ENCODE measurements around the gene MICAL2. TPM values are rescaled to one million over a fixed set of nuclear protein-coding genes. Genes with fewer than 3 reads are reported as not detected.

Gene MICAL2
- polyA plus RNA-seq, 2 of the 4 experiments (the other 2 are of a cell fraction): 39.8 to 42.1 TPM

- H3K4me1 ChIP-seq: peaks cover 74% of the 10 kb centered on the region
- WGBS (ENCODE audit: missing lambda C conversion rate): 88% methylated on average over 6 of the region's 6 CpGs
- no peak for FAIRE-seq
- peak; percentile 58 to 83; a peak in 4 of 6 replicates for ATAC-seq
- H3K4me2 ChIP-seq: no peak overlapping the region
- POLR2A ChIA-PET: interaction anchor here (1.9 kb wide), 1 partner anchor 13 kb away, joined by 4 read pairs; no protein-coding TSS in a partner anchor
- CTCF ChIA-PET: interaction anchor here (0.6 to 3.8 kb wide), 18 partner anchors 10 to 162 kb away, joined by 3 to 19 read pairs (median 6); no protein-coding TSS in a partner anchor
- no peak for TF ChIP-seq HDAC2 (IDR thresholded peaks at IDR 0.05)
- peak in 1 of 2 experiments; percentile 54; a peak in 2 of 5 replicates for TF ChIP-seq RAD21 (conservative IDR thresholded peaks at IDR 0.05 in 1 of 2, IDR thresholded peaks at IDR 0.05 in 1 of 2)
- peak; percentile 35 for TF ChIP-seq CTCF (IDR thresholded peaks at IDR 0.05)
- TF ChIP-seq HOXB5 (CRISPR knock-in tag; IDR thresholded peaks at IDR 0.05): no peak
- TF ChIP-seq SMC3 (IDR thresholded peaks at IDR 0.05): peak; percentile 34; the same call in 1 of the 3 replicates
- no peaks in the 10 kb centered on the region for H3K9me3 ChIP-seq
- H3K4me3 ChIP-seq: no peak overlapping the region
- peak; percentile 48 to 50 for DNase-seq (ENCODE audit: low read depth in 1 of 2, low spot score in 1 of 2)
- peak overlapping the region in 1 of 2 experiments; percentile 51; a peak in 3 of 6 replicates for H3K27ac ChIP-seq
Measured at GRCh38 chr11:12122083-12122482, 11.7 kb downstream of the MICAL2 start.

GRCh38 chr11:12123273-12123672, 12.9 kb downstream of the MICAL2 start:
- 0 out of 3 replicates have a peak overlapping the region, but pooled peaks have one; percentile 1 for H3K4me2 ChIP-seq
- TF ChIP-seq ZNF302 (CRISPR knock-in tag; IDR thresholded peaks at IDR 0.05) (no peak), ZC3H11A (IDR thresholded peaks at IDR 0.05) (no peak), HOXA7 (CRISPR knock-in tag; IDR thresholded peaks at IDR 0.05) (no peak), HOXB13 (CRISPR knock-in tag; IDR thresholded peaks at IDR 0.05; ENCODE audit: low read depth) (no peak), MYC (IDR thresholded peaks at IDR 0.05; ENCODE audit: borderline replicate concordance, low read length) (no peak), NR3C1 (IDR thresholded peaks at IDR 0.05) (no peak), TFCP2L1 (CRISPR knock-in tag; IDR thresholded peaks at IDR 0.05) (no peak), FOXS1 (CRISPR knock-in tag; IDR thresholded peaks at IDR 0.05) (no peak), EHF (CRISPR knock-in tag; IDR thresholded peaks at IDR 0.05) (no peak), MAFK (IDR thresholded peaks at IDR 0.05; ENCODE audit: partially characterized antibody) (no peak), RFX5 (IDR thresholded peaks at IDR 0.05) (no peak), FOSL2 (IDR thresholded peaks at IDR 0.05) (no peak), FOSL2 (CRISPR knock-in tag; IDR thresholded peaks at IDR 0.05) (no peak), HDAC2 (IDR thresholded peaks at IDR 0.05) (no peak), ZFP36 (IDR thresholded peaks at IDR 0.05; ENCODE audit: borderline replicate concordance, partially characterized antibody) (no peak), CTCF (IDR thresholded peaks at IDR 0.05) (no peak)
- H3K4me3 ChIP-seq: no peak overlapping the region
- 94% methylated on average over 4 of the region's 4 CpGs for WGBS (ENCODE audit: missing lambda C conversion rate)
- ATAC-seq: no peak
- H3K27ac ChIP-seq: peak overlapping the region in 1 of 2 experiments; percentile 73; a peak in 4 of 6 replicates
- FAIRE-seq: no peak
- CTCF ChIA-PET: interaction anchor here (1.0 to 2.5 kb wide), 9 partner anchors 12 to 161 kb away, joined by 3 to 11 read pairs (median 4); no protein-coding TSS in a partner anchor
- POLR2A ChIA-PET: no interaction called here
- no peaks in the 10 kb centered on the region for H3K9me3 ChIP-seq
- no peak for DNase-seq (ENCODE audit: low read depth in 1 of 2, low spot score in 1 of 2)
- peaks cover 69% of the 10 kb centered on the region for H3K4me1 ChIP-seq

GRCh38 chr11:12123799-12124198, 13.4 kb downstream of the MICAL2 start:
- WGBS (ENCODE audit: missing lambda C conversion rate): 77% methylated on average over 3 of the region's 3 CpGs
- CTCF ChIA-PET: interaction anchor here (0.6 to 2.5 kb wide), 8 partner anchors 11 to 160 kb away, joined by 3 to 11 read pairs (median 5); no protein-coding TSS in a partner anchor
- peaks cover 69% of the 10 kb centered on the region for H3K4me1 ChIP-seq
- FAIRE-seq: no peak
- no peaks in the 10 kb centered on the region for H3K9me3 ChIP-seq
- ATAC-seq: no peak
- TF ChIP-seq CBX8 (IDR thresholded peaks at IDR 0.05) (no peak), RARB (CRISPR knock-in tag; IDR thresholded peaks at IDR 0.05) (no peak), MAFK (IDR thresholded peaks at IDR 0.05; ENCODE audit: partially characterized antibody) (peak; percentile 84), MYC (IDR thresholded peaks at IDR 0.05; ENCODE audit: borderline replicate concordance, low read length) (no peak)
- no peak overlapping the region for H3K4me3 ChIP-seq
- H3K27ac ChIP-seq: peak overlapping the region in 1 of 2 experiments; percentile 73; a peak in 4 of 6 replicates
- no peak overlapping the region for H3K4me2 ChIP-seq
- POLR2A ChIA-PET: no interaction called here
- no peak for DNase-seq (ENCODE audit: low read depth in 1 of 2, low spot score in 1 of 2)

All from A549 (cell line).